Lower lobe of right lung (tissue), 2 donors: ENCODE measurements around the gene MYOC. TPM values are rescaled to one million over a fixed set of nuclear protein-coding genes. Genes with fewer than 3 reads are reported as not detected.

ENCODE experiments used
- ATAC-seq, 2 donors: fragments of 200-7000 bp; cut with Tn5 transposase; one replicate each; pipeline ENCODE4 v1.9.1; 2020 to 2022; ENCODE audit warnings: mild to moderate bottlenecking in 2 of 2, moderate library complexity in 2 of 2
- DNase-seq: peaks from one replicate; pipeline ENCODE4 v3.0.0-alpha.2; 2020
- H3K27ac ChIP-seq: fragments of 200-600 bp; one replicate; pipeline ENCODE4 v1.8.0; 2022
- H3K27me3 ChIP-seq: fragments of 200-600 bp; one replicate; pipeline ENCODE4 v1.8.0; 2022; ENCODE audit warnings: low read depth
- H3K36me3 ChIP-seq: fragments of 200-600 bp; one replicate; pipeline ENCODE4 v1.8.0; 2022; ENCODE audit warnings: mild to moderate bottlenecking
- H3K4me1 ChIP-seq: fragments of 200-600 bp; one replicate; pipeline ENCODE4 v1.8.0; 2022
- H3K4me3 ChIP-seq: fragments of 200-600 bp; one replicate; pipeline ENCODE4 v1.8.0; 2022; ENCODE audit warnings: mild to moderate bottlenecking
- H3K9me3 ChIP-seq: fragments of 200-600 bp; one replicate; pipeline ENCODE4 v1.8.0; 2022
- intact Hi-C: fragments of 100-400 bp; cut with DNase I; formaldehyde crosslinking; loops from one replicate; pipeline ENCODE4 v1.11.0; 2022
- total RNA-seq: library from RNA; stranded (reverse); fragmentation: NEBNext Ultra II Directional; extraction: Animal tissue kit (Norgen Biotek cat#: 25700); gene quantifications from one replicate; pipeline ENCODE4 v1.2.1, GENCODE V29; 2021
- TF ChIP-seq, protein P1 (sequence below): fragments of 200-600 bp; IDR thresholded peaks from one replicate; pipeline ENCODE4 v1.8.0; 2022; ENCODE audit warnings: antibody characterized with exemption, mild to moderate bottlenecking
- donor health status: DM: no; HTN: yes; CAD: no; lungs with severe emphysema.

The MYOC gene
- total RNA-seq, 1 donor from 2014 or later, result 3.2 TPM

DNA sequence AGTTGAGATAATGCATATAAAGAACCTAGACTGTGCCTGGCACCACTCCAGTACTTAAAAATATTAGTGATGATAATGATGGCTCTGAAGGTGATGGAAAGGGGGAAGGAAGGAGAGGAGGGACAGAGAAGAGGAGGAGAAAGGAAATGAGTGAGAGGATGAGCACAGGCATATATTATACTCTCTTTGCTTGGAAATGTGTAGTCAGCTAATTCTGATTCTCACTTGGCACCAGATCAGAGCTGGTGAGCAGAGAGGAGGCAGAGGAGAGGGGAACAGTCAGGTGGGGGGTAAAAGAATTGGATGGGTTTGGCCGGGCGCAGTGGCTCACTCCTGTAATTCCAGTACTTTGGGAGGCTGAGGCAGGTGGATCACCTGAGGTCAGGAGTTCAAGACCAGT, 24.3 kb upstream of the MYOC start:
- Histone ChIP-seq H3K4me1 (peaks cover 10% of the 10 kb centered on the region), H3K9me3 (no peaks in the 10 kb centered on the region), H3K27ac (no peak overlapping the region), H3K4me3 (no peak overlapping the region), H3K27me3 (no peaks in the 10 kb centered on the region), H3K36me3 (no peaks in the 10 kb centered on the region)
- ATAC-seq (no peak), DNase-seq (no peak)
- intact Hi-C loops, result no loop called here
- TF ChIP-seq, protein P1, sequence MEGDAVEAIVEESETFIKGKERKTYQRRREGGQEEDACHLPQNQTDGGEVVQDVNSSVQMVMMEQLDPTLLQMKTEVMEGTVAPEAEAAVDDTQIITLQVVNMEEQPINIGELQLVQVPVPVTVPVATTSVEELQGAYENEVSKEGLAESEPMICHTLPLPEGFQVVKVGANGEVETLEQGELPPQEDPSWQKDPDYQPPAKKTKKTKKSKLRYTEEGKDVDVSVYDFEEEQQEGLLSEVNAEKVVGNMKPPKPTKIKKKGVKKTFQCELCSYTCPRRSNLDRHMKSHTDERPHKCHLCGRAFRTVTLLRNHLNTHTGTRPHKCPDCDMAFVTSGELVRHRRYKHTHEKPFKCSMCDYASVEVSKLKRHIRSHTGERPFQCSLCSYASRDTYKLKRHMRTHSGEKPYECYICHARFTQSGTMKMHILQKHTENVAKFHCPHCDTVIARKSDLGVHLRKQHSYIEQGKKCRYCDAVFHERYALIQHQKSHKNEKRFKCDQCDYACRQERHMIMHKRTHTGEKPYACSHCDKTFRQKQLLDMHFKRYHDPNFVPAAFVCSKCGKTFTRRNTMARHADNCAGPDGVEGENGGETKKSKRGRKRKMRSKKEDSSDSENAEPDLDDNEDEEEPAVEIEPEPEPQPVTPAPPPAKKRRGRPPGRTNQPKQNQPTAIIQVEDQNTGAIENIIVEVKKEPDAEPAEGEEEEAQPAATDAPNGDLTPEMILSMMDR, result no peak

DNA sequence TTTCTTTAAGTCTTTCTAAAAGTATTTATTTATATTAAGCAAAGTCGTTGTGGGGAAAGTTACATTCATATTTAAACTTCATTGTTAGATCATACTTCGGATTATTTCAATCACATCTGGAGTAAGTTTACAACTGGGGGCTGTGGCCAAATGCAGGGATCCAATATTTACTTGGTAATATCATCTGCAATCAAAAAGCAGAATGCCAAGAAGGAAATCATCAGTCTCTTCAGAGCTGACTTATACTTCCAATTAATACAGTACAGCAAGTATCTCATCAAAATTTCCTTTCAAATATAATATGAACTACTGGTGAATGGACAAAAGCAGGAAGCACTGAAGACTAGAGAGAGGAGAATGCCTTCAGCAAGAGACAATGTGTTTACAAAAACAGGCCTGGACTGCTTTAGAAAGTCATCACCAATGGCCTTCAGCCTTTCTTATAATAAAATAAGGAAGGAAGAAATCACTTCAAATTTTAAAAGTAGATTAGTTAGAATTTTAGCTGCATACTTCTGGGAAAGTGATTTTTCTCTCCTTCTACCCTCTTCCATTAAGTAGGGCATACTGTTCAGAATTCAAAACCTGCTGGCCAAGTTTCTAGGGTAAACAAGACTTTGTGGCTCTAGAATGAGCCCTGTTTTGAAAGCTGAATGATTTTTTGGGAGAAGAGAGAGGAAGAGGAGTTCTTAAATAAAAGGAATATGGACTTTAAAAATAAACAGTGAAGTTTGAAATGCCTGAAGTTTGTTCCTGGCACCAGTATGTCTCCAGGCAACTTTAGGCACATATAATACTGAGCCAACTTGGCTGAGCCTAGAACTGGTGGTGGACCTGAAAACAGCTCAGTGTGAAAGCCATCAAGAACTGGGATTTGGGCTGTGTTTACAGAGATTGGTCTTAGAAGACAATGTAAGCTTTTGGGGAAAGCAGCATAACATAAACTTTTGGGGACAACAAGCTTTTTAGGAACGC, 22.2 kb upstream of the MYOC start:
- Histone ChIP-seq H3K9me3 (no peaks in the 10 kb centered on the region), H3K27me3 (no peaks in the 10 kb centered on the region), H3K4me3 (no peak overlapping the region), H3K4me1 (peaks cover 10% of the 10 kb centered on the region), H3K36me3 (no peaks in the 10 kb centered on the region), H3K27ac (peak overlapping the region; percentile 25)
- DNase-seq (no peak), ATAC-seq (no peak)
- TF ChIP-seq, protein P1, result no peak
- intact Hi-C loops, result no loop called here

DNA sequence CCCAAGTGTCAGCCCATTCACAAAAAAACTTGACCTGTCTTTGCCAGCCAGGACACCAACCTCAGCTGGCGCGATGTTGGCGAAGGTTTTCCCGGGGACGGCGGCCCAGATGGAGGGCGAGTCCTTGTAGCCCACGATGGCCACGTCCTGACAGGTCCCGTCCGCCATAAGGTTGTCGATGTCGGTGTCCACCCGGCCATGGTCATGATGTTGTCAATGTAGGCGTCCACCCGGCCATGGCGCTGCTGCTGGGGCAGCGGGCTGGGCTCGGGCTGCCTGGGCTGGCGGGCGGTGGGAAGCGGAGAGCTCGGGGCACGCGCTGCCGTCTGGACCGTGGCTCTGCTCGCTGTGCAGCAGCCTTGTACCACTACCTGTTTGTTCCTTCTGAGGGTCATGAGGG, 18.3 kb upstream of the MYOC start:
- H3K4me1 ChIP-seq, result peaks cover 10% of the 10 kb centered on the region
- no peaks in the 10 kb centered on the region for H3K9me3 ChIP-seq
- ATAC-seq (no peak), DNase-seq (no peak)
- H3K4me3 ChIP-seq, result no peak overlapping the region
- TF ChIP-seq, protein P1, result no peak
- no peaks in the 10 kb centered on the region for H3K36me3 ChIP-seq
- no peak overlapping the region for H3K27ac ChIP-seq
- intact Hi-C loops, result no loop called here
- H3K27me3 ChIP-seq, result no peaks in the 10 kb centered on the region

DNA sequence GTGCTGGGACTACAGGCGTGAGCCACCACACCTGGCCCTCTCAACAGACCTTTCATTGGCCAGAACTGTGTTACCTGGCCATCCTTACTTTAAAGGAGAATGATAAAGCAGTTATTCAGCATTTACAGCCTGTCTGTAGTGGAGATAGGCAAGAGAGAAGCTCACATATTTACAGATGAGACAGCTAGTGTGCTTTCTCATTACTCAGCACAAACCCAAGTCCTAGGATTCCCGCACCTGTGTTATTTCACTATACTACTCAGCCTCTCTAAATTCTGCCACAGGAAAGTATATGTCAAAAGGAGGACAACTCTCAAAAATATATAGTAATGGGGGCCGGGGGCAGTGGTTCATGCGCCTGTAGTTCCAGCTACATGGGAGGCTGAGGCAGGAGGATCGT, 15.9 kb upstream of the MYOC start:
- ATAC-seq, result no peak

DNA sequence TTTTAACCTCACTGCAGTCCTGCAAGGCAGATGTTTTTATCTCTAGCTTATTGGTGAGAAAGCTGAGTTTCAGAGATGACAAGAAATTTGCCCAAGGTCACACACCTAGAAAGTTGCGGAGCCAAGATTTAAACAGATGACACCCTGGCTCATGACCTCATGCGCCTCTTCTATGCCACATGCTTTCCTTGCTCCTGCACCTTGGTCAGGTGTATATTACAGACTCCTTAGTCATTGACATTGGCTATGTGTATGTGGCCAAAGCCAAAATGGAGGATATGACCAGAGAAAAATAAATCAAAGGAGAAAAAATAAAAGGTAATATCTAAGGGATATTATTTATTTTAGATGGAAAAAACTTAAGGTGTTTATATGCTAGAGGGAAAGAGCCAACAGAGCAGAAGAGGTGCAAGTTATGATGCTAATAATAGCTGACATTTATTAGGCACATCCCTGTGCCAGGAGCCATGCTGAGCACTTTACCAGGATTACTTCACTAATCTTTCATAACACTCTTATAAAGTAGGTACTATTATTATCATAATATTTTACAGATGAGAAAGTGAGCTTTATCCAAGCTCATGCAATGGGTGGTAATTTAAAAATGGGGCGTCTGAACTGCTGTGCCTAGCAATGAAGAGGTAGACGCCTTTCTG, 13.8 kb upstream of the MYOC start:
- TF ChIP-seq, protein P1, result no peak
- no peaks in the 10 kb centered on the region for H3K27me3 ChIP-seq
- DNase-seq (no peak), ATAC-seq (no peak)
- H3K4me1 ChIP-seq, result no peaks in the 10 kb centered on the region
- no peaks in the 10 kb centered on the region for H3K36me3 ChIP-seq
- H3K27ac ChIP-seq, result no peak overlapping the region
- no peak overlapping the region for H3K4me3 ChIP-seq
- intact Hi-C loops, result no loop called here
- H3K9me3 ChIP-seq, result no peaks in the 10 kb centered on the region

More for the DNA sequence above, 15.9 kb upstream of the MYOC start:
- TF ChIP-seq, protein P1, result no peak
- Histone ChIP-seq H3K4me3 (no peak overlapping the region), H3K4me1 (no peaks in the 10 kb centered on the region), H3K9me3 (no peaks in the 10 kb centered on the region), H3K36me3 (no peaks in the 10 kb centered on the region), H3K27ac (no peak overlapping the region), H3K27me3 (no peaks in the 10 kb centered on the region)
- intact Hi-C loops, result no loop called here
- no peak for DNase-seq
